Measurements from ENCODE around the gene ZNF500.

ZNF500 gene

GRCh38 chr16:4698321-4699045 lies 68.5 kb downstream of the ZNF500 start:
- Histone ChIP-seq H3K27me3 (ENCODE audit: control insufficient read depth, low read length) (no peaks in the 10 kb centered on the region), H3K4me3 (ENCODE audit: low read length) (no peak overlapping the region), H3K9me2 (replicated peaks; ENCODE audit: control insufficient read depth, low read length) (no peaks in the 10 kb centered on the region), H3K27ac (ENCODE audit: low read depth, low read length) (no peak overlapping the region), H4K20me1 (ENCODE audit: control insufficient read depth, insufficient read depth, low read depth, low read length) (peaks cover 4% of the 10 kb centered on the region; the same call in 1 of the 2 replicates), H3K4me1 (ENCODE audit: control insufficient read depth, low read length) (peaks cover 6% of the 10 kb centered on the region; the same call in 1 of the 2 replicates), H3F3A (ENCODE audit: control insufficient read depth, insufficient read depth) (no peaks in the 10 kb centered on the region), H3K79me2 (ENCODE audit: control insufficient read depth, low read length) (peaks cover 16% of the 10 kb centered on the region), H3K4me2 (ENCODE audit: low read length) (no peak overlapping the region), H3K36me3 (ENCODE audit: control insufficient read depth, low read length) (peaks cover 38% of the 10 kb centered on the region), H3K9me3 (ENCODE audit: control insufficient read depth, insufficient read depth, low read length) (no peaks in the 10 kb centered on the region)
- TF ChIP-seq CTCF (IDR thresholded peaks at IDR 0.05; ENCODE audit: low read depth, low read length, poor library complexity, severe bottlenecking) (no peak), EZH2phosphoT487 (IDR thresholded peaks at IDR 0.05; ENCODE audit: borderline replicate concordance, low read length) (no peak)

Data from DOHH2 (cell line).